H1 (cell line): ENCODE data around the gene CCL8. TPM values are rescaled to one million over a fixed set of nuclear protein-coding genes. Genes with fewer than 3 reads are reported as not detected.

Source experiments
- CTCF ChIA-PET: fragments of 300-600 bp; sonication (Branson Sonifier 250); formaldehyde crosslinking; loops from one replicate; lab custom pipeline; 2021; ENCODE audit not compliant: partially characterized antibody; lab: Charles Lee
- POLR2A ChIA-PET: fragments of 300-600 bp; sonication (Branson Sonifier 250); formaldehyde crosslinking; loops from one replicate; lab custom pipeline; 2021; ENCODE audit warnings: inconsistent platforms; ENCODE audit not compliant: partially characterized antibody; lab: Charles Lee
- DNase-seq, 2 experiments: peaks; one replicate each; pipeline versions ENCODE4 v3.0.0 to v3.0.0-alpha.2; 2010 to 2022; ENCODE audit warnings: low spot score in 2 of 2, low read depth in 1 of 2, mixed read lengths in 1 of 2
- FAIRE-seq: peaks from 2 replicates; lab custom pipeline; 2011; peaks lifted over from hg19 to GRCh38; lab: Jason Lieb, UNC
- H2AFZ ChIP-seq: 2 replicates; pipeline ENCODE4 v1.8.1; 2012; ENCODE audit warnings: low read length, inconsistent platforms
- H2AK5ac ChIP-seq: 2 replicates; pipeline ENCODE4 v1.6.1; 2013; ENCODE audit warnings: low read depth, low read length
- H2BK120ac ChIP-seq: replicated peaks from 2 replicates; pipeline ENCODE3; 2013; ENCODE audit warnings: low read depth, low read length, inconsistent platforms
- H2BK12ac ChIP-seq: 2 replicates; pipeline ENCODE4 v1.6.1; 2013; ENCODE audit warnings: low read depth, low read length
- H2BK15ac ChIP-seq: 2 replicates; pipeline ENCODE4 v1.6.1; 2013; ENCODE audit warnings: low read length
- H2BK20ac ChIP-seq: 2 replicates; pipeline ENCODE4 v1.6.1; 2013; ENCODE audit warnings: low read length
- H2BK5ac ChIP-seq: 2 replicates; pipeline ENCODE4 v1.6.1; 2013; ENCODE audit warnings: low read depth, low read length
- H3K14ac ChIP-seq: 2 replicates; pipeline ENCODE4 v1.6.1; 2013; ENCODE audit warnings: inconsistent platforms; ENCODE audit not compliant: insufficient read length
- H3K18ac ChIP-seq: 2 replicates; pipeline ENCODE4 v1.6.1; 2013; ENCODE audit warnings: low read length; ENCODE audit errors: extremely low read depth
- H3K23ac ChIP-seq: 2 replicates; pipeline ENCODE4 v1.6.1; 2013; ENCODE audit warnings: inconsistent platforms; ENCODE audit not compliant: insufficient read length
- H3K23me2 ChIP-seq: 2 replicates; pipeline ENCODE4 v1.6.1; 2013; ENCODE audit warnings: low read depth, low read length
- H3K27ac ChIP-seq: 2 replicates; pipeline ENCODE4 v1.6.1; 2011; ENCODE audit warnings: low read depth, low read length, inconsistent platforms
- H3K27me3 ChIP-seq, 4 experiments: replicated peaks in 1 of 4; 1 replicate in 1 of 4; 2 replicates in 3 of 4; pipeline versions ENCODE4 v1.6.1 to v1.8.1; 2011 to 2013; ENCODE audit warnings: low read length in 3 of 4, mild to moderate bottlenecking in 3 of 4, inconsistent platforms in 2 of 4, mixed read lengths in 2 of 4, moderate library complexity in 1 of 4; ENCODE audit not compliant: control insufficient read depth in 3 of 4, insufficient read depth in 3 of 4; ENCODE audit errors: extremely low read depth in 1 of 4
- H3K36me3 ChIP-seq, 4 experiments: 2 replicates each; pipeline versions ENCODE4 v1.6.1 to v1.8.1; 2011 to 2013; ENCODE audit warnings: mild to moderate bottlenecking in 4 of 4, low read length in 3 of 4, moderate library complexity in 2 of 4, control low read depth in 1 of 4, inconsistent platforms in 1 of 4; ENCODE audit not compliant: insufficient read depth in 4 of 4, control insufficient read depth in 2 of 4
- H3K4ac ChIP-seq: replicated peaks from 2 replicates; pipeline ENCODE3; 2013; ENCODE audit warnings: low read length, low read depth, mixed read lengths, inconsistent platforms; ENCODE audit not compliant: insufficient read length
- H3K4me1 ChIP-seq, 4 experiments: replicated peaks in 1 of 4; 1 replicate in 1 of 4; 2 replicates in 3 of 4; pipeline versions ENCODE4 v1.6.1 to v1.8.1; 2011 to 2013; ENCODE audit warnings: low read length in 3 of 4, inconsistent platforms in 2 of 4, mixed read lengths in 1 of 4; ENCODE audit not compliant: insufficient read depth in 4 of 4, control insufficient read depth in 3 of 4
- H3K4me2 ChIP-seq, 2 experiments: 2 replicates each; pipeline versions ENCODE4 v1.6.1 to v1.8.1; 2011 to 2013; ENCODE audit warnings: low read depth in 2 of 2, low read length in 2 of 2, control low read depth in 1 of 2, inconsistent platforms in 1 of 2, mild to moderate bottlenecking in 1 of 2; ENCODE audit not compliant: insufficient read depth in 1 of 2
- H3K4me3 ChIP-seq, 4 experiments: fragments of 200-600, 300-600 bp in 1 of 4; sonication (generic), shearing (Covaris generic), sonication (Bioruptor Twin) in 1 of 4; 2 replicates each; pipeline versions ENCODE4 v1.5.1 to v1.8.1; 2011 to 2016; ENCODE audit warnings: low read length in 4 of 4, low read depth in 3 of 4, control low read depth in 2 of 4, inconsistent platforms in 2 of 4, mild to moderate bottlenecking in 2 of 4, mixed read lengths in 1 of 4, moderate library complexity in 1 of 4; ENCODE audit not compliant: insufficient read depth in 2 of 4; ENCODE audit errors: extremely low read depth in 1 of 4
- H3K56ac ChIP-seq: replicated peaks from 2 replicates; pipeline ENCODE3; 2013; ENCODE audit warnings: low read depth, mild to moderate bottlenecking, mixed read lengths, low read length, inconsistent platforms; ENCODE audit not compliant: insufficient read length
- H3K79me1 ChIP-seq: 2 replicates; pipeline ENCODE4 v1.6.1; 2013; ENCODE audit warnings: low read depth, low read length, control low read depth
- H3K79me2 ChIP-seq, 2 experiments: 2 replicates each; pipeline versions ENCODE4 v1.6.1 to v1.8.1; 2012 to 2013; ENCODE audit warnings: low read length in 2 of 2, mild to moderate bottlenecking in 2 of 2, inconsistent platforms in 1 of 2; ENCODE audit not compliant: insufficient read depth in 2 of 2, control insufficient read depth in 1 of 2
- H3K9ac ChIP-seq, 4 experiments: replicated peaks in 1 of 4; 1 replicate in 1 of 4; 2 replicates in 3 of 4; pipeline versions ENCODE4 v1.6.1 to v1.8.1; 2011 to 2013; ENCODE audit warnings: low read depth in 3 of 4, low read length in 3 of 4, control low read depth in 2 of 4, mild to moderate bottlenecking in 2 of 4, moderate library complexity in 2 of 4, inconsistent platforms in 1 of 4; ENCODE audit errors: extremely low read depth in 1 of 4
- H3K9me3 ChIP-seq, 2 experiments: 2 replicates each; pipeline versions ENCODE4 v1.6.1 to v1.8.1; 2012 to 2013; ENCODE audit warnings: mild to moderate bottlenecking in 2 of 2, moderate library complexity in 2 of 2, control low read depth in 1 of 2, inconsistent platforms in 1 of 2, low read depth in 1 of 2, low read length in 1 of 2, mixed read lengths in 1 of 2; ENCODE audit not compliant: insufficient read depth in 2 of 2
- H4K20me1 ChIP-seq, 2 experiments: replicated peaks in 1 of 2; 2 replicates each; pipeline versions ENCODE3 to v1.8.1; 2011 to 2013; ENCODE audit warnings: inconsistent platforms in 2 of 2, low read length in 2 of 2, mild to moderate bottlenecking in 1 of 2; ENCODE audit not compliant: insufficient read depth in 2 of 2, control insufficient read depth in 1 of 2
- H4K5ac ChIP-seq: 2 replicates; pipeline ENCODE4 v1.6.1; 2013; ENCODE audit warnings: low read length, low read depth, mixed read lengths, inconsistent platforms; ENCODE audit not compliant: insufficient read length
- H4K8ac ChIP-seq: 2 replicates; pipeline ENCODE4 v1.8.0; 2013; ENCODE audit warnings: mild to moderate bottlenecking, moderate library complexity, low read length, inconsistent platforms; ENCODE audit not compliant: insufficient read depth; ENCODE audit errors: extremely low read depth
- H4K91ac ChIP-seq: replicated peaks from 2 replicates; pipeline ENCODE3; 2013; ENCODE audit warnings: low read length, mixed read lengths, inconsistent platforms; ENCODE audit not compliant: insufficient read length
- BCL11A ChIP-seq, 2 experiments: IDR thresholded peaks; one replicate each; pipeline ENCODE4 v1.6.1; 2011; ENCODE audit warnings: low read depth in 2 of 2, low read length in 2 of 2, mild to moderate bottlenecking in 2 of 2
- BRCA1 ChIP-seq: IDR thresholded peaks from 2 replicates; pipeline ENCODE4 v1.6.1; 2012; ENCODE audit warnings: low read depth, low read length, improper control_type of control experiment
- CBX8 ChIP-seq: fragments of 300-800, 300-1000 bp; sonication (generic); IDR thresholded peaks from 2 replicates; pipeline ENCODE4 v1.7.1; 2016; ENCODE audit warnings: low read depth, low read length, borderline replicate concordance
- GABPA ChIP-seq: IDR thresholded peaks from 2 replicates; pipeline ENCODE4 v1.6.1; 2011; ENCODE audit warnings: mild to moderate bottlenecking, low read length, moderate library complexity, borderline replicate concordance; ENCODE audit not compliant: insufficient read depth
- HDAC6 ChIP-seq: IDR thresholded peaks from one replicate; pipeline ENCODE4 v1.7.1; 2012; ENCODE audit warnings: low read depth, mild to moderate bottlenecking, inconsistent platforms, low read length, moderate library complexity
- KDM4A ChIP-seq: IDR thresholded peaks from one replicate; pipeline ENCODE4 v1.7.1; 2012; ENCODE audit warnings: low read depth, mild to moderate bottlenecking, moderate library complexity, low read length, inconsistent platforms; ENCODE audit not compliant: severe bottlenecking
- POLR2AphosphoS5 ChIP-seq: IDR thresholded peaks from 2 replicates; pipeline ENCODE4 v1.6.1; 2011; ENCODE audit warnings: low read depth, low read length
- RXRA ChIP-seq: IDR thresholded peaks from 2 replicates; pipeline ENCODE4 v1.6.1; 2011; ENCODE audit warnings: low read depth, mild to moderate bottlenecking, low read length, moderate library complexity; ENCODE audit not compliant: insufficient read depth
- SIX5 ChIP-seq: IDR thresholded peaks from 2 replicates; pipeline ENCODE4 v1.6.1; 2011; ENCODE audit warnings: mild to moderate bottlenecking, low read depth, low read length
- SP1 ChIP-seq: IDR thresholded peaks from 2 replicates; pipeline ENCODE4 v1.6.1; 2011; ENCODE audit warnings: low read depth, low read length
- SRF ChIP-seq: IDR thresholded peaks from 2 replicates; pipeline ENCODE4 v1.6.1; 2011; ENCODE audit warnings: mild to moderate bottlenecking, low read depth, low read length, moderate library complexity
- TCF12 ChIP-seq: IDR thresholded peaks from 2 replicates; pipeline ENCODE4 v1.6.1; 2011; ENCODE audit warnings: low read depth, mild to moderate bottlenecking, low read length
- YY1 ChIP-seq: IDR thresholded peaks from 2 replicates; pipeline ENCODE4 v1.6.1; 2011; ENCODE audit warnings: low read depth, mild to moderate bottlenecking, low read length
- WGBS, 2 experiments: shearing (Covaris generic) in 1 of 2; methylation state at CpG; one replicate each; pipeline versions ENCODE4 v1.1.6 to v1.1.7; 2013 to 2015; ENCODE audit warnings: low lambda C conversion rate in 2 of 2, mixed read lengths in 2 of 2, inconsistent platforms in 1 of 2, low coverage in 1 of 2, missing lambda C conversion rate in 1 of 2; ENCODE audit not compliant: insufficient replicate concordance in 2 of 2, insufficient coverage in 1 of 2, insufficient read length in 1 of 2; ENCODE audit errors: extremely low coverage in 1 of 2, missing lambda C conversion rate in 1 of 2; 5-methylcytosine and 5-hydroxymethylcytosine counted together
- polyA plus RNA-seq, 7 experiments: library from polyadenylated mRNA; depleted of rRNA in 3 of 7; stranded (reverse) in 5 of 7; unstranded in 2 of 7; fragments of >200 nt in 5 of 7; fragments of 200-250 nt in 2 of 7; gene quantifications; 1 replicate in 5 of 7; 2 replicates in 1 of 7; 4 replicates in 1 of 7; pipeline versions ENCODE4 v1.2.1 to v1.2.3, GENCODE V29; 2011 to 2013; ENCODE audit warnings: missing spikeins in 2 of 7, mixed read lengths in 2 of 7
- total RNA-seq: library from RNA; stranded (reverse); fragmentation: NEBNext Ultra II Directional; extraction: Animal tissue kit (Norgen Biotek cat#: 25700); gene quantifications from 2 replicates; pipeline ENCODE4 v1.2.1, GENCODE V29; 2021
- TF ChIP-seq, protein P1 (sequence below): IDR thresholded peaks from 2 replicates; pipeline ENCODE4 v1.6.1; 2012; ENCODE audit warnings: inconsistent platforms

Gene CCL8
- total and polyA plus RNA-seq, 2 of the 8 experiments (the other 6 are each of a cell fraction or from before 2014, with no cell fraction given): not detected

DNA sequence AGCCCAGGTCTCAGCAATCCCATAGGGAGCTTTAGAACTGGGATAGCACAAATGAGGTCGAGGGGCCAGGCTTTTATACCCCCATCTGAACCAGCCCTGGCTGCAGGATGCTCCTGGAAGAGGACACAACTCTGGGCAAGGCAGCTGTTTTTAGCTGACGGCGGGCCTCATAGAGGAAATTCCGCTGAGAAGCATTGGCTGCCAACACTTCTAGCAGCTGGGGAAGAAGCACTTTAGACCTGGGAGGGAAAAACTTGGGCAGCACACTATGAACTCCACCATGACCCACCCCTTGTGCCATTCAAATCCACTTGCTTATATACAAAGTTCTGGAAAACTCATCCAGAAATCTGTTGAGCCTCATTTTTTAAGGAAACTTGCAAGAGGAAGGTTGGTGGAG, 28.6 kb upstream of the CCL8 start:
- DNase-seq (no peak), FAIRE-seq (no peak)
- Histone ChIP-seq H3K79me1 (no peaks in the 10 kb centered on the region), H2BK15ac (no peak overlapping the region), H3K4ac (no peak overlapping the region), H3K4me3 (no peak overlapping the region), H3K4me2 (no peak overlapping the region), H2AK5ac (no peak overlapping the region), H2AFZ (no peak overlapping the region), H2BK20ac (no peak overlapping the region), H3K23ac (no peak overlapping the region), H3K79me2 (no peaks in the 10 kb centered on the region), H3K14ac (no peak overlapping the region), H3K27me3 (no peaks in the 10 kb centered on the region), H3K4me1 (no peaks in the 10 kb centered on the region), H4K5ac (no peak overlapping the region), H3K56ac (no peak overlapping the region), H4K8ac (no peak overlapping the region), H3K18ac (no peak overlapping the region), H2BK5ac (no peak overlapping the region), H3K23me2 (no peaks in the 10 kb centered on the region), H2BK120ac (no peak overlapping the region), H4K20me1 (no peaks in the 10 kb centered on the region), H3K27ac (no peak overlapping the region), H2BK12ac (no peak overlapping the region), H4K91ac (no peak overlapping the region), H3K9ac (no peak overlapping the region)
- 85% methylated on average over 4 of the region's 4 CpGs; no CpG with 5 or more reads in 1 of the 2 experiments for WGBS, 2 experiments
- POLR2A ChIA-PET: no interaction called here
- no peak for TF ChIP-seq SIX5
- TF ChIP-seq, protein P1, sequence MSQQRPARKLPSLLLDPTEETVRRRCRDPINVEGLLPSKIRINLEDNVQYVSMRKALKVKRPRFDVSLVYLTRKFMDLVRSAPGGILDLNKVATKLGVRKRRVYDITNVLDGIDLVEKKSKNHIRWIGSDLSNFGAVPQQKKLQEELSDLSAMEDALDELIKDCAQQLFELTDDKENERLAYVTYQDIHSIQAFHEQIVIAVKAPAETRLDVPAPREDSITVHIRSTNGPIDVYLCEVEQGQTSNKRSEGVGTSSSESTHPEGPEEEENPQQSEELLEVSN: no peak
- no peak for TF ChIP-seq CBX8
- TF ChIP-seq TCF12: no peak
- no peak for TF ChIP-seq RXRA
- no peak for TF ChIP-seq HDAC6
- no peak for TF ChIP-seq YY1
- no peak for TF ChIP-seq BRCA1
- no peak for TF ChIP-seq KDM4A
- TF ChIP-seq POLR2AphosphoS5: no peak
- TF ChIP-seq GABPA: no peak
- no peak for TF ChIP-seq BCL11A (IDR thresholded peaks at IDR 0.05; ENCODE audit: low read depth in 2 of 2, low read length in 2 of 2)
- TF ChIP-seq SRF: no peak
- TF ChIP-seq SP1: no peak
- TF ChIP-seq, all 59 proteins: peak for 0
- CTCF ChIA-PET: interaction anchor here (0.8 to 1.2 kb wide), 3 partner anchors 10 to 90 kb away, joined by 3 to 4 read pairs (median 4); no protein-coding TSS in a partner anchor
- H3K9me3 ChIP-seq: no peaks in the 10 kb centered on the region
- H3K36me3 ChIP-seq: no peaks in the 10 kb centered on the region
